ENCODE measurements around the gene GPR108.

DNA sequence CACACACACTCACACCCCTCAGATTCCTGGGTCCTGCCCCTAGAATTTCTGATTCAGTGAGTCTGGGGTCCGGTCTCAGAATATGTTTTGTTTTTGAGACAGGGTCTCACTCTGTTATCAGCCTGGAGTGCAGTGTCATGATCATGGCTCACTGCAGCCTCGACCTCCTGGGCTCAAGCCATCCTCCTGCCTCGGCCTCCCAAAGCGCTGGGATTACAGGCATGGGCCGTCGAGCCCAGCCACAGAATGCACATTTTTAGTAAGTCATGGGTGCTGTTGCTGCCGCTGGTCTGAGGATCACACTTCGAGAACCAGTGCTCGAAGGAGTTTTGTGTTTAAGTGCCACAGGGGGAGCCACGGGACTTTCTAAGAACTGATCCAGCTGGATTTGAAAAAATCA is 45.4 kb downstream of the GPR108 start:
- no peak for TF ChIP-seq CEBPB (IDR thresholded peaks at IDR 0.05; ENCODE audit: low read depth, low read length)
- TF ChIP-seq HDAC2 (IDR thresholded peaks at IDR 0.05; ENCODE audit: borderline replicate concordance in 1 of 2, low read depth in 2 of 2, low read length in 2 of 2) = no peak
- TF ChIP-seq RAD21 (IDR thresholded peaks at IDR 0.05 in 1 of 2, conservative IDR thresholded peaks at IDR 0.05 in 1 of 2; ENCODE audit: low read depth in 2 of 2, low read length in 2 of 2) = no peak
- TF ChIP-seq, protein P1, sequence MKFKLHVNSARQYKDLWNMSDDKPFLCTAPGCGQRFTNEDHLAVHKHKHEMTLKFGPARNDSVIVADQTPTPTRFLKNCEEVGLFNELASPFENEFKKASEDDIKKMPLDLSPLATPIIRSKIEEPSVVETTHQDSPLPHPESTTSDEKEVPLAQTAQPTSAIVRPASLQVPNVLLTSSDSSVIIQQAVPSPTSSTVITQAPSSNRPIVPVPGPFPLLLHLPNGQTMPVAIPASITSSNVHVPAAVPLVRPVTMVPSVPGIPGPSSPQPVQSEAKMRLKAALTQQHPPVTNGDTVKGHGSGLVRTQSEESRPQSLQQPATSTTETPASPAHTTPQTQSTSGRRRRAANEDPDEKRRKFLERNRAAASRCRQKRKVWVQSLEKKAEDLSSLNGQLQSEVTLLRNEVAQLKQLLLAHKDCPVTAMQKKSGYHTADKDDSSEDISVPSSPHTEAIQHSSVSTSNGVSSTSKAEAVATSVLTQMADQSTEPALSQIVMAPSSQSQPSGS (IDR thresholded peaks at IDR 0.05; ENCODE audit: low read length) = no peak
- TF ChIP-seq PHF8 (conservative IDR thresholded peaks at IDR 0.05; ENCODE audit: low read depth, low read length) = no peak
- no peak for TF ChIP-seq EP300 (IDR thresholded peaks at IDR 0.05; ENCODE audit: borderline replicate concordance in 1 of 2, low read depth in 2 of 2, low read length in 2 of 2)
- TF ChIP-seq, protein P2, sequence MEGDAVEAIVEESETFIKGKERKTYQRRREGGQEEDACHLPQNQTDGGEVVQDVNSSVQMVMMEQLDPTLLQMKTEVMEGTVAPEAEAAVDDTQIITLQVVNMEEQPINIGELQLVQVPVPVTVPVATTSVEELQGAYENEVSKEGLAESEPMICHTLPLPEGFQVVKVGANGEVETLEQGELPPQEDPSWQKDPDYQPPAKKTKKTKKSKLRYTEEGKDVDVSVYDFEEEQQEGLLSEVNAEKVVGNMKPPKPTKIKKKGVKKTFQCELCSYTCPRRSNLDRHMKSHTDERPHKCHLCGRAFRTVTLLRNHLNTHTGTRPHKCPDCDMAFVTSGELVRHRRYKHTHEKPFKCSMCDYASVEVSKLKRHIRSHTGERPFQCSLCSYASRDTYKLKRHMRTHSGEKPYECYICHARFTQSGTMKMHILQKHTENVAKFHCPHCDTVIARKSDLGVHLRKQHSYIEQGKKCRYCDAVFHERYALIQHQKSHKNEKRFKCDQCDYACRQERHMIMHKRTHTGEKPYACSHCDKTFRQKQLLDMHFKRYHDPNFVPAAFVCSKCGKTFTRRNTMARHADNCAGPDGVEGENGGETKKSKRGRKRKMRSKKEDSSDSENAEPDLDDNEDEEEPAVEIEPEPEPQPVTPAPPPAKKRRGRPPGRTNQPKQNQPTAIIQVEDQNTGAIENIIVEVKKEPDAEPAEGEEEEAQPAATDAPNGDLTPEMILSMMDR (IDR thresholded peaks at IDR 0.05; ENCODE audit: control extremely low read depth in 1 of 3, insufficient read depth in 1 of 3, low read depth in 1 of 3, low read length in 3 of 3) = no peak
- TF ChIP-seq SIX5 (IDR thresholded peaks at IDR 0.05; ENCODE audit: low read depth, low read length) = no peak
- no peak for TF ChIP-seq USF2 (IDR thresholded peaks at IDR 0.05; ENCODE audit: low read length)
- no peak for TF ChIP-seq POLR2A (IDR thresholded peaks at IDR 0.05; ENCODE audit: control extremely low read depth in 1 of 2, low read depth in 2 of 2, low read length in 2 of 2)
- no peak for TF ChIP-seq POLR2AphosphoS5 (IDR thresholded peaks at IDR 0.05; ENCODE audit: low read depth, low read length)
- TF ChIP-seq MAX (IDR thresholded peaks at IDR 0.05) = no peak
